Muscle of leg (tissue), 11 donors: Measurements from ENCODE around the gene SLIT3. TPM values are rescaled to one million over a fixed set of nuclear protein-coding genes. Genes with fewer than 3 reads are reported as not detected.

Experiments used
- DNase-seq: peaks from one replicate; pipeline ENCODE4 v3.0.0; 2013
- H3K27ac ChIP-seq: one replicate; pipeline ENCODE4 v1.5.1; 2013; ENCODE audit warnings: mild to moderate bottlenecking, low read length, control low read depth
- H3K27me3 ChIP-seq: one replicate; pipeline ENCODE4 v1.6.1; 2013; ENCODE audit warnings: low read length; ENCODE audit not compliant: control insufficient read depth, insufficient read depth
- H3K36me3 ChIP-seq: one replicate; pipeline ENCODE4 v1.6.1; 2013; ENCODE audit warnings: low read length; ENCODE audit not compliant: control insufficient read depth, insufficient read depth
- H3K4me1 ChIP-seq: one replicate; pipeline ENCODE4 v1.6.1; 2013; ENCODE audit warnings: low read length; ENCODE audit not compliant: control insufficient read depth, insufficient read depth
- H3K4me3 ChIP-seq: one replicate; pipeline ENCODE4 v1.5.1; 2013; ENCODE audit warnings: low read length, control low read depth
- H3K9me3 ChIP-seq: replicated peaks from 2 replicates; pipeline ENCODE4 v1.6.1; 2013; ENCODE audit warnings: low read depth, low read length; ENCODE audit not compliant: control insufficient read depth
- WGBS: methylation state at CpG from one replicate; pipeline ENCODE4 v1.1.5; 2013; ENCODE audit warnings: missing lambda C conversion rate; ENCODE audit not compliant: insufficient coverage; 5-methylcytosine and 5-hydroxymethylcytosine counted together
- polyA plus RNA-seq, 8 donors: library from polyadenylated mRNA; unstranded; fragments of 120-200 nt; gene quantifications; one replicate each; pipeline versions ENCODE4 v1.2.1 to v1.2.3, GENCODE V29; 2013; ENCODE audit warnings: inconsistent platforms in 1 of 8, low replicate concordance in 1 of 8; ENCODE audit not compliant: insufficient read length in 8 of 8, insufficient read depth in 1 of 8
- total RNA-seq: library from RNA; stranded (reverse); fragments of 120-200 nt; gene quantifications from one replicate; pipeline ENCODE4 v1.2.4, GENCODE V29; 2013

Gene SLIT3
- total and polyA plus RNA-seq, 9 donors: 5.2 to 36.4 (median 12.2) TPM

GRCh38 chr5:168724227-168724626 lies 576.7 kb downstream of the SLIT3 start:
- DNase-seq: no peak
- no CpG with 5 or more reads among the region's 5 CpGs for WGBS
- Histone ChIP-seq H3K27ac (no peak overlapping the region), H3K27me3 (no peaks in the 10 kb centered on the region), H3K9me3 (peaks cover 2% of the 10 kb centered on the region), H3K36me3 (no peaks in the 10 kb centered on the region), H3K4me3 (no peak overlapping the region), H3K4me1 (no peaks in the 10 kb centered on the region)

GRCh38 chr5:168723037-168723436 lies 577.9 kb downstream of the SLIT3 start:
- WGBS: 88% methylated on average over 3 of the region's 3 CpGs
- H3K27me3 ChIP-seq: no peaks in the 10 kb centered on the region
- no peaks in the 10 kb centered on the region for H3K4me1 ChIP-seq
- no peaks in the 10 kb centered on the region for H3K36me3 ChIP-seq
- no peak for DNase-seq
- no peaks in the 10 kb centered on the region for H3K9me3 ChIP-seq
- no peak overlapping the region for H3K27ac ChIP-seq
- H3K4me3 ChIP-seq: no peak overlapping the region

GRCh38 chr5:168721966-168722365 lies 579.0 kb downstream of the SLIT3 start:
- Histone ChIP-seq H3K4me3 (no peak overlapping the region), H3K9me3 (no peaks in the 10 kb centered on the region), H3K27me3 (no peaks in the 10 kb centered on the region), H3K4me1 (no peaks in the 10 kb centered on the region), H3K27ac (no peak overlapping the region), H3K36me3 (no peaks in the 10 kb centered on the region)
- WGBS: 90% methylated on average over 6 of the region's 7 CpGs
- DNase-seq: no peak

- Histone ChIP-seq H3K36me3 (no peaks in the 10 kb centered on the region), H3K27me3 (no peaks in the 10 kb centered on the region), H3K9me3 (no peaks in the 10 kb centered on the region), H3K4me1 (no peaks in the 10 kb centered on the region), H3K4me3 (no peak overlapping the region), H3K27ac (no peak overlapping the region)
- DNase-seq: no peak
- WGBS: 60% methylated on average over 4 of the region's 5 CpGs
Observed at GRCh38 chr5:168721002-168721753, 579.8 kb downstream of the SLIT3 start.

GRCh38 chr5:168720575-168720974 lies 580.4 kb downstream of the SLIT3 start:
- no peaks in the 10 kb centered on the region for H3K36me3 ChIP-seq
- H3K9me3 ChIP-seq: no peaks in the 10 kb centered on the region
- H3K4me1 ChIP-seq: no peaks in the 10 kb centered on the region
- no peaks in the 10 kb centered on the region for H3K27me3 ChIP-seq
- no peak overlapping the region for H3K4me3 ChIP-seq
- 77% methylated on average over 5 of the region's 9 CpGs for WGBS
- no peak for DNase-seq
- H3K27ac ChIP-seq: no peak overlapping the region

- WGBS: 0% methylated on average over 1 of the region's 4 CpGs
- Histone ChIP-seq H3K4me1 (peaks cover 4% of the 10 kb centered on the region), H3K9me3 (no peaks in the 10 kb centered on the region), H3K27me3 (peaks cover 3% of the 10 kb centered on the region), H3K4me3 (no peak overlapping the region), H3K27ac (no peak overlapping the region), H3K36me3 (no peaks in the 10 kb centered on the region)
- no peak for DNase-seq
Observed at GRCh38 chr5:168714046-168714445, 586.9 kb downstream of the SLIT3 start.

GRCh38 chr5:168713051-168713450 lies 587.9 kb downstream of the SLIT3 start:
- DNase-seq: no peak
- no peak overlapping the region for H3K27ac ChIP-seq
- WGBS: 74% methylated on average over 5 of the region's 10 CpGs
- H3K27me3 ChIP-seq: peaks cover 3% of the 10 kb centered on the region
- no peaks in the 10 kb centered on the region for H3K9me3 ChIP-seq
- peaks cover 4% of the 10 kb centered on the region for H3K4me1 ChIP-seq
- H3K4me3 ChIP-seq: no peak overlapping the region
- no peaks in the 10 kb centered on the region for H3K36me3 ChIP-seq

- H3K4me1 ChIP-seq: peaks cover 4% of the 10 kb centered on the region
- DNase-seq: peak; percentile 92
- H3K9me3 ChIP-seq: no peaks in the 10 kb centered on the region
- H3K27me3 ChIP-seq: peaks cover 3% of the 10 kb centered on the region
- WGBS: 29% methylated on average over 5 of the region's 11 CpGs
- H3K27ac ChIP-seq: no peak overlapping the region
- H3K4me3 ChIP-seq: no peak overlapping the region
- H3K36me3 ChIP-seq: no peaks in the 10 kb centered on the region
Observed at GRCh38 chr5:168712280-168712924, 588.5 kb downstream of the SLIT3 start.

GRCh38 chr5:168710706-168711105 lies 590.2 kb downstream of the SLIT3 start:
- 92% methylated on average over 8 of the region's 9 CpGs for WGBS
- peaks cover 3% of the 10 kb centered on the region for H3K27me3 ChIP-seq

GRCh38 chr5:168707716-168708695 lies 592.9 kb downstream of the SLIT3 start:
- no peak for DNase-seq
- 84% methylated on average over 15 of the region's 15 CpGs for WGBS

More at GRCh38 chr5:168710706-168711105, 590.2 kb downstream of the SLIT3 start:
- Histone ChIP-seq H3K4me3 (no peak overlapping the region), H3K36me3 (no peaks in the 10 kb centered on the region), H3K27ac (no peak overlapping the region), H3K4me1 (peaks cover 4% of the 10 kb centered on the region), H3K9me3 (no peaks in the 10 kb centered on the region)
- no peak for DNase-seq

More at GRCh38 chr5:168707716-168708695, 592.9 kb downstream of the SLIT3 start:
- no peaks in the 10 kb centered on the region for H3K9me3 ChIP-seq
- no peaks in the 10 kb centered on the region for H3K36me3 ChIP-seq
- peaks cover 3% of the 10 kb centered on the region for H3K27me3 ChIP-seq
- H3K4me1 ChIP-seq: peaks cover 4% of the 10 kb centered on the region
- no peak overlapping the region for H3K4me3 ChIP-seq
- no peak overlapping the region for H3K27ac ChIP-seq
